Tibial artery (tissue), 4 donors: ENCODE measurements around the gene NPR1.

Source experiments
- DNase-seq, 2 donors: peaks; one replicate each; pipeline ENCODE4 v3.0.0-alpha.2; 2019
- H3K27ac ChIP-seq, 2 donors: fragments of 200-600 bp; sonication (generic) in 1 of 2; 1 replicate in 1 of 2; 2 replicates in 1 of 2; pipeline ENCODE4 v1.5.1; 2018 to 2019; ENCODE audit warnings: mild to moderate bottlenecking in 1 of 2
- H3K27me3 ChIP-seq, 2 donors: fragments of 200-600 bp; sonication (generic) in 1 of 2; one replicate each; pipeline versions ENCODE4 v1.5.1 to v1.6.0; 2016 to 2019
- H3K36me3 ChIP-seq, 3 donors: fragments of 200-600 bp; sonication (generic) in 2 of 3; one replicate each; pipeline ENCODE4 v1.5.1; 2016 to 2019; ENCODE audit warnings: mild to moderate bottlenecking in 2 of 3
- H3K4me1 ChIP-seq, 4 donors: fragments of 200-600 bp; sonication (generic) in 2 of 4; 1 replicate in 3 of 4; 2 replicates in 1 of 4; pipeline ENCODE4 v1.5.1; 2016 to 2019
- H3K4me3 ChIP-seq, 2 donors: fragments of 200-600 bp; sonication (generic) in 1 of 2; 1 replicate in 1 of 2; 2 replicates in 1 of 2; pipeline ENCODE4 v1.5.1; 2018 to 2019; ENCODE audit warnings: mild to moderate bottlenecking in 2 of 2
- H3K9me3 ChIP-seq, 3 donors: fragments of 200-600 bp; sonication (generic) in 1 of 3; one replicate each; pipeline ENCODE4 v1.5.1; 2016 to 2019
- CTCF ChIP-seq, 2 experiments: fragments of 200-600 bp in 1 of 2; fragments of 450-650 bp in 1 of 2; IDR thresholded peaks; one replicate each; pipeline ENCODE4 v1.5.1; 2017 to 2019; ENCODE audit warnings: antibody characterized with exemption in 2 of 2, mild to moderate bottlenecking in 1 of 2, moderate library complexity in 1 of 2
- intact Hi-C: fragments of 100-400 bp; cut with DNase I; formaldehyde crosslinking; loops from one replicate; pipeline ENCODE4 v1.15.0; 2023; ENCODE audit warnings: low total_unique reads

NPR1 gene

DNA sequence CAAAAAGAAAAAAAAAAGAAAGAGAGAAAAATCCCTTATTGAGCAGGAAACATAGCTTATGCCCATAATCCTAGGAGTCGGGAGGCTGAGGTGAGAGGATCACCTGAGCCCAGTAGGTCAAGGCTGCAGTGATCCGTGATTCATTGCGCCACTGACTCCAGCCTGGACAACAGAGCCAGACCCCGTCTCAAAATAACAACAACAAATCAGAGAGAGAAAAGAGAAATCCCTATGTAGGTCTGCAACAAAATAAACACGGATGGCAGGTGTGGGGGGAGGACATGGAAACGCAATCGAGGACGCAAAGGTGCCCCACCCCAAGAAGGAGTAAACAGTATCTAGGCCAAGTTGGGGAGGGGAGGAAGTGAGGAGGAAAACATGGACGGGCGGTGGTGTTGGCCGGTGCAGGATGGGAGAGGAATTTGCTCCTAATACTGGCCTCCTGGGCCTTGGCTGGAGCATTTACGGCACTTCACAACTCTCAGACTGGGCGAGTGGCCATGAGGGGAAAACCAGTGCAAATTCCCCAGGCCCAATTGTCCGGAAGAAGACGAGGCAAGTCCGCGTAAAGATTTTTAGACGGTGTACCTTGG, 45.2 kb upstream of the NPR1 start:
- Histone ChIP-seq H3K4me1 (peaks cover 0 to 64% (median 43%) of the 10 kb centered on the region in 4 donors), H3K9me3 (no peaks in the 10 kb centered on the region), H3K27me3 (no peaks in the 10 kb centered on the region), H3K27ac (peak overlapping the region; percentile 98 to 100), H3K36me3 (peaks cover 21 to 22% (median 22%) of the 10 kb centered on the region in 3 donors), H3K4me3 (peak overlapping the region; percentile 79 to 89)
- TF ChIP-seq CTCF (IDR thresholded peaks at IDR 0.05) = no peak
- DNase-seq = no peak
- intact Hi-C loops = no loop called here

DNA sequence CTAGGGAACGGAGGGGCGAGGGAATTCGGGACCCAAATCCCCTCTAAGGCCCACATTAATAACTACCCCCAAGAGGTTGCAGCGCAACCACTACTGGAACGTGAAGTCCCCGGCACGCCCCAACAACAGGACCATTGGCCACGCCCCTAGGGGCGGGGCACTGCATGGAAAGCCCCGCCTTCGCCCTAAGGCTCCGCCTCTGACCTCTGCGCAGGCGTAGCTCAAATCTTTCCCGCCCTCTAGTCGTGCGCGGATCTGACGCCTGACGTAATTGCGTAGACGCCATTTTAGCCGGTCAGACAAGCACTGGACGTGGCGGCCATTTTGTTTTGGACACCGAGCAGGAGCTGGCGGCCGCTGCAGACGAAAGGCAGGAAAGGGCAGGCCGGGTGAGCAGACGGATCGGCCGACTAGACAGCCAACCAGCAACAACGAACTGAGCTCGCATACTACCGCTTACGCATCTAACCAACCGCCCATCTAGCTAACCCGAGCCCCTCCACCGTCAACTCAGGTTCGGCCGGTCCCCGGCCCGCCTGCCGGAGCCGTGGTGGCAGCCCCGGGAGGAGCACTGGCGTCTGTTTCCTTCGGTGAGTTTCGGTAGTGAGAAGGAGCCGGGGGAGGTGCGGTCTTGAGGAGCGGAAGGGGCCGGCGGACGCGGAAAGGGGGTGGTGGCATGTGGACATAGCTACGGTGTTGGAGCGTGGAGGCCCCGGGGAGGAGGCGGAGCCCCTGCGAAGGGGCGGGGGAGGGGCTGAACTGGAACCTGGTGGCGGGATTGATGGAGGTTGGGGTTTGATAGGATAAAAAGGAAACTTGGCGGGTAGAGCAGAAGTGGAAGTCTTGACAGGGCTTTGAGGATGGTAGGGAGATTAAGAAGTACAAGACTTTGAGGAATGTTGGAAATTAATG, 44.5 kb upstream of the NPR1 start, which contains the start of gene CHTOP:
TSS of gene CHTOP (plus strand) at position 313 of the 912 bp plus-strand sequence. CDS start 2,523 bp downstream, outside the sequence.
- intact Hi-C loops = no loop called here
- H3K27ac ChIP-seq = peak within 1 kb of the TSS; percentile 98 to 100
- peak; percentile 8 to 58 for TF ChIP-seq CTCF (IDR thresholded peaks at IDR 0.05)

GRCh38 chr1:153635872-153636271, 42.6 kb upstream of the NPR1 start:
- Histone ChIP-seq H3K4me3 (peak overlapping the region in 1 of 2 donors; percentile 89), H3K4me1 (peaks cover 0 to 52% (median 27%) of the 10 kb centered on the region in 4 donors), H3K36me3 (peaks cover 47 to 49% (median 48%) of the 10 kb centered on the region in 3 donors), H3K27ac (peak overlapping the region; percentile 98 to 100), H3K27me3 (no peaks in the 10 kb centered on the region), H3K9me3 (no peaks in the 10 kb centered on the region)
- DNase-seq = no peak
- intact Hi-C loops = no loop called here
- TF ChIP-seq CTCF (IDR thresholded peaks at IDR 0.05) = no peak

More for the DNA sequence above, 44.5 kb upstream of the NPR1 start, which contains the start of gene CHTOP:
- DNase-seq = peak; percentile 99
- no peaks in the 10 kb centered on the region for H3K9me3 ChIP-seq
- peaks cover 0 to 60% (median 41%) of the 10 kb centered on the region in 4 donors for H3K4me1 ChIP-seq
- H3K27me3 ChIP-seq = no peaks in the 10 kb centered on the region
- H3K4me3 ChIP-seq = peak within 1 kb of the TSS; percentile 79 to 89
- H3K36me3 ChIP-seq = peaks cover 29 to 30% (median 29%) of the 10 kb centered on the region in 3 donors

- Histone ChIP-seq H3K27me3 (no peaks in the 10 kb centered on the region), H3K36me3 (peaks cover 52 to 53% (median 52%) of the 10 kb centered on the region in 3 donors), H3K9me3 (no peaks in the 10 kb centered on the region), H3K4me3 (no peak overlapping the region), H3K27ac (peak overlapping the region in 1 of 2 donors; percentile 98), H3K4me1 (peaks cover 0 to 53% (median 27%) of the 10 kb centered on the region in 4 donors)
- no peak for DNase-seq
- intact Hi-C loops = no loop called here
- no peak for TF ChIP-seq CTCF (IDR thresholded peaks at IDR 0.05)
Measured at GRCh38 chr1:153636312-153636711, 42.2 kb upstream of the NPR1 start.

DNA sequence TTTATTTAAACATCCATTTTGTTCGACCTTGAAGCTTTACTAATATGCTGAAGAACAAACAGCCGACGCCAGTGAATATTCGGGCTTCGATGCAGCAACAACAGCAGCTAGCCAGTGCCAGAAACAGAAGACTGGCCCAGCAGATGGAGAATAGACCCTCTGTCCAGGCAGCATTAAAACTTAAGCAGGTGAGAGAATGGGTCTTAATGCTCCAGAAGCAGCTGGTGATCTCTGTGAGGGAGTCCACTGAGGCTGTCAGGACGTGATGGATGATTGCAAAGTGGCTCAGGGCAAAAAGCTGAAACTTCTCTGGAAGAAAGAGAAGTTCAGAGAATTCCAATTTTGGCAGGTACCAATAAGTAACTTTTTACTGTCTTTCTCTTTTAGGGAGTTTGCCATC, 40.2 kb upstream of the NPR1 start:
- H3K9me3 ChIP-seq = no peaks in the 10 kb centered on the region
- peaks cover 0 to 49% (median 25%) of the 10 kb centered on the region in 4 donors for H3K4me1 ChIP-seq
- TF ChIP-seq CTCF (IDR thresholded peaks at IDR 0.05) = no peak
- no peak overlapping the region for H3K4me3 ChIP-seq
- peaks cover 70 to 73% (median 71%) of the 10 kb centered on the region in 3 donors for H3K36me3 ChIP-seq
- H3K27ac ChIP-seq = peak overlapping the region in 1 of 2 donors; percentile 98
- intact Hi-C loops = no loop called here
- peak in 1 of 2 donors; percentile 12 for DNase-seq
- H3K27me3 ChIP-seq = no peaks in the 10 kb centered on the region
